Neural cell (in vitro differentiated cells): ENCODE results near the gene DLGAP4.

ENCODE experiments used
- CTCF ChIP-seq: fragments of 450-650 bp; IDR thresholded peaks from 2 replicates; pipeline ENCODE4 v1.5.1; 2014; ENCODE audit warnings: antibody characterized with exemption, mild to moderate bottlenecking, moderate library complexity; ENCODE audit not compliant: poor library complexity, severe bottlenecking
- EP300 ChIP-seq: fragments of 450-650 bp; conservative IDR thresholded peaks from 2 replicates; pipeline ENCODE4 v1.6.1; 2014; ENCODE audit warnings: antibody characterized with exemption, mild to moderate bottlenecking, moderate library complexity; ENCODE audit not compliant: poor library complexity, severe bottlenecking
- EZH2 ChIP-seq: fragments of 200-600, 300-800 bp; shearing (Covaris generic), sonication (generic); IDR thresholded peaks from 2 replicates; pipeline ENCODE4 v1.6.1; 2014; ENCODE audit warnings: antibody characterized with exemption, low read length, borderline replicate concordance, mild to moderate bottlenecking; ENCODE audit not compliant: insufficient read depth, poor library complexity, severe bottlenecking
- MXI1 ChIP-seq: fragments of 450-650 bp; conservative IDR thresholded peaks from 2 replicates; pipeline ENCODE4 v1.6.1; 2014; ENCODE audit warnings: antibody characterized with exemption, mild to moderate bottlenecking; ENCODE audit not compliant: poor library complexity, severe bottlenecking
- POLR2AphosphoS5 ChIP-seq: IDR thresholded peaks from 2 replicates; pipeline ENCODE4 v1.6.1; 2012
- RAD21 ChIP-seq: fragments of 450-650 bp; conservative IDR thresholded peaks from 2 replicates; pipeline ENCODE4 v1.6.1; 2014; ENCODE audit warnings: antibody characterized with exemption, mild to moderate bottlenecking, moderate library complexity
- REST ChIP-seq: IDR thresholded peaks from 2 replicates; pipeline ENCODE4 v1.6.1; 2012; ENCODE audit warnings: borderline replicate concordance
- TAF1 ChIP-seq: IDR thresholded peaks from 2 replicates; pipeline ENCODE4 v1.6.1; 2012; ENCODE audit warnings: low read depth

DNA sequence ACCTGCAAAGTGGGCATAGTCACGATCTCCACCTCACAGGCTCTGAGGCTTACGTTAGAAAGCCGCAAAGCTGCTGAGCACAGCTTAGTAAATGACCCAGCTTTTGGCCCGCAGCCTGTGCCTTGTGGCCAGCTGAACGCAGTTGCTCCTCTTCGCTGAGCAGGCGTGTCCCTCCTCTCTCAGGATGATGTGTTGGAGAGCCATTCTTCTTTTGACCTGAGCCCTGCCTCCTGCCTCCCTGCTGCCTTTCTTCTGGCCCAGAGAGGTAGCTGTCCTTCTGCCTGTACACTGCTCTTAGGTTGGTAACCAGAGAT, 187.6 kb downstream of the DLGAP4 start:
- TF ChIP-seq POLR2AphosphoS5 (no peak), CTCF (no peak), MXI1 (no peak), RAD21 (no peak), TAF1 (no peak), REST (no peak), EZH2 (no peak), EP300 (no peak)
